Stimulated activated memory B cell treated with anti-CD40 and anti-IgM and Interleukin-4, amounts not matched to agents 10 μg/mL and 1 μg/mL and 100 μg/mL, for 72 hours (primary cell): ENCODE measurements around the gene ZNF362.
"Not testable (repeated sequence)": the region's sequence is repeated elsewhere in the genome, so short reads cannot be mapped to it uniquely, and the experiment has no call there.

Experiments used
- ATAC-seq: fragments of 150-1000 bp; cut with Tn5 transposase; 2 replicates; pipeline ENCODE4 v1.10.0; 2021
- H3K27ac Mint-ChIP-seq: one replicate; pipeline ENCODE4 v1.8.0; 2022; ENCODE audit warnings: mild to moderate bottlenecking, mixed read lengths
- H3K27me3 Mint-ChIP-seq: one replicate; pipeline ENCODE4 v1.8.0; 2022; ENCODE audit warnings: mixed read lengths
- H3K36me3 Mint-ChIP-seq: one replicate; pipeline ENCODE4 v1.8.0; 2022; ENCODE audit warnings: mixed read lengths
- H3K4me1 Mint-ChIP-seq: one replicate; pipeline ENCODE4 v1.8.0; 2022; ENCODE audit warnings: mixed read lengths
- H3K4me3 Mint-ChIP-seq: one replicate; pipeline ENCODE4 v1.8.0; 2022; ENCODE audit warnings: mild to moderate bottlenecking, moderate library complexity, mixed read lengths
- H3K9me3 Mint-ChIP-seq: one replicate; pipeline ENCODE4 v1.8.0; 2022; ENCODE audit warnings: mixed read lengths

ZNF362 gene

GRCh38 chr1:33298623-33299277 is 42.5 kb downstream of the ZNF362 start:
- no peaks in the 10 kb centered on the region for H3K27me3 Mint-ChIP-seq
- peaks cover 55% of the 10 kb centered on the region for H3K36me3 Mint-ChIP-seq
- no peak overlapping the region for H3K27ac Mint-ChIP-seq
- H3K9me3 Mint-ChIP-seq = no peaks in the 10 kb centered on the region
- H3K4me1 Mint-ChIP-seq = peaks cover 8% of the 10 kb centered on the region
- ATAC-seq = peak; percentile 57
- H3K4me3 Mint-ChIP-seq = no peak overlapping the region

- Mint-ChIP-seq H3K27me3 (no peaks in the 10 kb centered on the region), H3K4me1 (peaks cover 8% of the 10 kb centered on the region), H3K4me3 (no peak overlapping the region), H3K9me3 (no peaks in the 10 kb centered on the region), H3K27ac (no peak overlapping the region), H3K36me3 (peaks cover 49% of the 10 kb centered on the region)
- ATAC-seq = no peak
Measured at GRCh38 chr1:33299461-33300155, 43.3 kb downstream of the ZNF362 start.

- ATAC-seq = no peak
- Mint-ChIP-seq H3K27me3 (no peaks in the 10 kb centered on the region), H3K4me3 (no peak overlapping the region), H3K27ac (no peak overlapping the region), H3K36me3 (peaks cover 43% of the 10 kb centered on the region), H3K4me1 (peaks cover 2% of the 10 kb centered on the region), H3K9me3 (no peaks in the 10 kb centered on the region)
Measured at GRCh38 chr1:33300673-33301072, 44.4 kb downstream of the ZNF362 start.

GRCh38 chr1:33301273-33301984 is 45.1 kb downstream of the ZNF362 start:
- H3K36me3 Mint-ChIP-seq = peaks cover 39% of the 10 kb centered on the region

GRCh38 chr1:33302325-33302724 is 46.0 kb downstream of the ZNF362 start:
- peaks cover 7% of the 10 kb centered on the region for H3K4me1 Mint-ChIP-seq

More at GRCh38 chr1:33301273-33301984, 45.1 kb downstream of the ZNF362 start:
- Mint-ChIP-seq H3K4me1 (peaks cover 7% of the 10 kb centered on the region), H3K27me3 (peaks cover 7% of the 10 kb centered on the region), H3K9me3 (no peaks in the 10 kb centered on the region), H3K27ac (no peak overlapping the region), H3K4me3 (no peak overlapping the region)
- no peak for ATAC-seq

GRCh38 chr1:33305016-33305415 is 48.7 kb downstream of the ZNF362 start:
- H3K27ac Mint-ChIP-seq = no peak overlapping the region
- no peak overlapping the region for H3K4me3 Mint-ChIP-seq
- H3K4me1 Mint-ChIP-seq = peaks cover 7% of the 10 kb centered on the region
- ATAC-seq = no peak
- no peaks in the 10 kb centered on the region for H3K9me3 Mint-ChIP-seq
- peaks cover 14% of the 10 kb centered on the region for H3K36me3 Mint-ChIP-seq
- peaks cover 23% of the 10 kb centered on the region for H3K27me3 Mint-ChIP-seq

More at GRCh38 chr1:33302325-33302724, 46.0 kb downstream of the ZNF362 start:
- Mint-ChIP-seq H3K27ac (no peak overlapping the region), H3K27me3 (peaks cover 8% of the 10 kb centered on the region), H3K36me3 (peaks cover 30% of the 10 kb centered on the region), H3K4me3 (no peak overlapping the region), H3K9me3 (no peaks in the 10 kb centered on the region)
- ATAC-seq = no peak

GRCh38 chr1:33305816-33306652 is 49.7 kb downstream of the ZNF362 start:
- H3K9me3 Mint-ChIP-seq = no peaks in the 10 kb centered on the region
- H3K27me3 Mint-ChIP-seq = peaks cover 32% of the 10 kb centered on the region
- peaks cover 7% of the 10 kb centered on the region for H3K4me1 Mint-ChIP-seq
- no peak for ATAC-seq
- peaks cover 8% of the 10 kb centered on the region for H3K36me3 Mint-ChIP-seq
- no peak overlapping the region for H3K4me3 Mint-ChIP-seq
- H3K27ac Mint-ChIP-seq = no peak overlapping the region

GRCh38 chr1:33306653-33307493 is 50.6 kb downstream of the ZNF362 start:
- Mint-ChIP-seq H3K27me3 (peaks cover 40% of the 10 kb centered on the region), H3K9me3 (no peaks in the 10 kb centered on the region), H3K4me3 (no peak overlapping the region), H3K4me1 (peaks cover 7% of the 10 kb centered on the region), H3K36me3 (no peaks in the 10 kb centered on the region), H3K27ac (no peak overlapping the region)
- peak; percentile 37 for ATAC-seq

GRCh38 chr1:33307494-33307864 is 51.2 kb downstream of the ZNF362 start:
- H3K9me3 Mint-ChIP-seq = no peaks in the 10 kb centered on the region
- H3K36me3 Mint-ChIP-seq = no peaks in the 10 kb centered on the region
- peaks cover 7% of the 10 kb centered on the region for H3K4me1 Mint-ChIP-seq
- no peak overlapping the region for H3K27ac Mint-ChIP-seq
- no peak overlapping the region for H3K4me3 Mint-ChIP-seq
- peaks cover 46% of the 10 kb centered on the region for H3K27me3 Mint-ChIP-seq
- peak; percentile 62 for ATAC-seq

GRCh38 chr1:33309351-33309750 is 53.1 kb downstream of the ZNF362 start:
- H3K9me3 Mint-ChIP-seq, H3K4me3 Mint-ChIP-seq, H3K27ac Mint-ChIP-seq, ATAC-seq, H3K36me3 Mint-ChIP-seq, H3K4me1 Mint-ChIP-seq: not testable (repeated sequence)
- peaks cover 58% of the 10 kb centered on the region for H3K27me3 Mint-ChIP-seq

GRCh38 chr1:33310702-33311101 is 54.4 kb downstream of the ZNF362 start:
- Mint-ChIP-seq H3K36me3 (no peaks in the 10 kb centered on the region), H3K27me3 (peaks cover 66% of the 10 kb centered on the region), H3K4me3 (no peak overlapping the region), H3K9me3 (no peaks in the 10 kb centered on the region), H3K4me1 (peaks cover 7% of the 10 kb centered on the region), H3K27ac (no peak overlapping the region)
- no peak for ATAC-seq

GRCh38 chr1:33311706-33312412 is 55.6 kb downstream of the ZNF362 start:
- H3K9me3 Mint-ChIP-seq = no peaks in the 10 kb centered on the region
- no peak overlapping the region for H3K4me3 Mint-ChIP-seq
- no peaks in the 10 kb centered on the region for H3K36me3 Mint-ChIP-seq
- H3K27me3 Mint-ChIP-seq = peaks cover 68% of the 10 kb centered on the region
- H3K27ac Mint-ChIP-seq = no peak overlapping the region
- H3K4me1 Mint-ChIP-seq = no peaks in the 10 kb centered on the region
- no peak for ATAC-seq

GRCh38 chr1:33312413-33312749 is 56.1 kb downstream of the ZNF362 start:
- no peaks in the 10 kb centered on the region for H3K9me3 Mint-ChIP-seq
- no peak overlapping the region for H3K4me3 Mint-ChIP-seq
- no peaks in the 10 kb centered on the region for H3K4me1 Mint-ChIP-seq
- H3K27ac Mint-ChIP-seq = no peak overlapping the region
- no peaks in the 10 kb centered on the region for H3K36me3 Mint-ChIP-seq
- H3K27me3 Mint-ChIP-seq = peaks cover 68% of the 10 kb centered on the region
- ATAC-seq = no peak

GRCh38 chr1:33314416-33314815 is 58.1 kb downstream of the ZNF362 start:
- Mint-ChIP-seq H3K36me3 (no peaks in the 10 kb centered on the region), H3K4me1 (no peaks in the 10 kb centered on the region), H3K27ac (no peak overlapping the region), H3K27me3 (peaks cover 68% of the 10 kb centered on the region), H3K9me3 (no peaks in the 10 kb centered on the region), H3K4me3 (no peak overlapping the region)
- no peak for ATAC-seq
